PC-9 (cell line): ENCODE data around the gene OR11H6.
"Not testable (repeated sequence)": the region's sequence is repeated elsewhere in the genome, so short reads cannot be mapped to it uniquely, and the experiment has no call there.

Experiments
- EZH2 ChIP-seq: fragments of 200-600 bp; sonication (generic); IDR thresholded peaks from 2 replicates; pipeline ENCODE4 v1.8.0; 2017; ENCODE audit warnings: antibody characterized with exemption, low read depth
- TF ChIP-seq, protein P1 (sequence below): fragments of 200-600 bp; sonication (generic); conservative IDR thresholded peaks from 2 replicates; pipeline ENCODE4 v1.6.1; 2017; ENCODE audit warnings: mixed run types, antibody characterized with exemption, mild to moderate bottlenecking, moderate library complexity

DNA sequence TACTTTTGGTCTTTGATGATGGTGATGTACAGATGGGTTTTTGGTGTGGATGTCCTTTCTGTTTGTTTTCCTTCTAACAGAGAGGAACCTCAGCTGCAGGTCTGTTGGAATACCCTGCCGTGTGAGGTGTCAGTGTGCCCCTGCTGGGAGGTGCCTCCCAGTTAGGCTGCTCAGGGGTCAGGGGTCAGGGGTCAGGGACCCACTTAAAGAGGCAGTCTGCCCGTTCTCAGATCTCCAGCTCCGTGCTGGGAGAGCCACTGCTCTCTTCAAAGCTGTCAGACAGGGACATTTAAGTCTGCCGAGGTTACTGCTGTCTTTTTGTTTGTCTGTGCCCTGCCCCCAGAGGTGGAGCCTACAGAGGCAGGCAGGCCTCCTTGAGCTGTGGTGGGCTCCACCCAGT, 11.9 kb downstream of the OR11H6 start:
- TF ChIP-seq, protein P1, sequence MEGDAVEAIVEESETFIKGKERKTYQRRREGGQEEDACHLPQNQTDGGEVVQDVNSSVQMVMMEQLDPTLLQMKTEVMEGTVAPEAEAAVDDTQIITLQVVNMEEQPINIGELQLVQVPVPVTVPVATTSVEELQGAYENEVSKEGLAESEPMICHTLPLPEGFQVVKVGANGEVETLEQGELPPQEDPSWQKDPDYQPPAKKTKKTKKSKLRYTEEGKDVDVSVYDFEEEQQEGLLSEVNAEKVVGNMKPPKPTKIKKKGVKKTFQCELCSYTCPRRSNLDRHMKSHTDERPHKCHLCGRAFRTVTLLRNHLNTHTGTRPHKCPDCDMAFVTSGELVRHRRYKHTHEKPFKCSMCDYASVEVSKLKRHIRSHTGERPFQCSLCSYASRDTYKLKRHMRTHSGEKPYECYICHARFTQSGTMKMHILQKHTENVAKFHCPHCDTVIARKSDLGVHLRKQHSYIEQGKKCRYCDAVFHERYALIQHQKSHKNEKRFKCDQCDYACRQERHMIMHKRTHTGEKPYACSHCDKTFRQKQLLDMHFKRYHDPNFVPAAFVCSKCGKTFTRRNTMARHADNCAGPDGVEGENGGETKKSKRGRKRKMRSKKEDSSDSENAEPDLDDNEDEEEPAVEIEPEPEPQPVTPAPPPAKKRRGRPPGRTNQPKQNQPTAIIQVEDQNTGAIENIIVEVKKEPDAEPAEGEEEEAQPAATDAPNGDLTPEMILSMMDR = not testable (repeated sequence)
- TF ChIP-seq EZH2 = not testable (repeated sequence)
